ENCODE results near the gene NR1H4. TPM values are rescaled to one million over a fixed set of nuclear protein-coding genes. Genes with fewer than 3 reads are reported as not detected.

NR1H4 gene
- total and polyA plus RNA-seq, 2 of the 8 experiments (the other 6 are each of a cell fraction or from before 2014, with no cell fraction given): not detected

DNA sequence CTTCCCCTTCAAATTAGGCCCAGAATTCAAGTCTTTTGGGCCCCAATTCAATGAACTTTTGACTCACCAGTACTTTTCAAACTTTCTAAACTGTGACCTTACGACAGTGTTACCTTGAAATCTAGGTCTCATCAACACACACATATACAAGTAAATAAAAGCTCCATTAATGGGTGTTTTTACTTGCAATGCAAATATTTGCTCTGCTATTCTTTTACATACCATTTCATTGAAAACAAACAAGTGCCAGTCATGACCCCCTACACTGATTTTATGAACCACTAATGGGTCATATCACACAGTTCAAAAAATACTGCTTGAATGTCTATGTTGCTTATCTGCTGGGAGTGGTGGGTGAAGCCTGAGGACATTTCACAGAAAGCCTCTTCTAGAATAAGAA, 9.1 kb upstream of the NR1H4 start:
- H4K91ac ChIP-seq (replicated peaks; ENCODE audit: insufficient read length, low read length): no peak overlapping the region
- H3K4ac ChIP-seq (replicated peaks; ENCODE audit: insufficient read length, low read depth, low read length): no peak overlapping the region
- H3K27me3 ChIP-seq (replicated peaks in 1 of 4; ENCODE audit: control insufficient read depth in 3 of 4, extremely low read depth in 1 of 4, insufficient read depth in 3 of 4, low read length in 3 of 4): no peaks in the 10 kb centered on the region
- H2BK5ac ChIP-seq (ENCODE audit: low read depth, low read length): no peak overlapping the region
- WGBS, 2 experiments (ENCODE audit: extremely low coverage in 1 of 2, insufficient coverage in 1 of 2, insufficient read length in 1 of 2, insufficient replicate concordance in 2 of 2, low coverage in 1 of 2, low lambda C conversion rate in 2 of 2, missing lambda C conversion rate in 1 of 2): 85% methylated on average over 1 of the region's 1 CpG; no CpG with 5 or more reads in 1 of the 2 experiments
- no peak overlapping the region for H3K4me2 ChIP-seq (ENCODE audit: insufficient read depth in 1 of 2, low read depth in 2 of 2, low read length in 2 of 2)
- no peak overlapping the region for H3K9ac ChIP-seq (replicated peaks in 1 of 4; ENCODE audit: extremely low read depth in 1 of 4, low read depth in 3 of 4, low read length in 3 of 4)
- H2AFZ ChIP-seq (ENCODE audit: low read length): no peak overlapping the region
- H2BK20ac ChIP-seq (ENCODE audit: low read length): no peak overlapping the region
- no peak for FAIRE-seq
- no peak overlapping the region for H3K56ac ChIP-seq (replicated peaks; ENCODE audit: insufficient read length, low read depth, low read length)
- CTCF ChIA-PET (ENCODE audit: partially characterized antibody): interaction anchor here (1.5 to 2.7 kb wide), 2 partner anchors 10 to 60 kb away, joined by 6 to 8 read pairs; no protein-coding TSS in a partner anchor
- H3K18ac ChIP-seq (ENCODE audit: extremely low read depth, low read length): no peak overlapping the region
- no peaks in the 10 kb centered on the region for H3K79me1 ChIP-seq (ENCODE audit: low read depth, low read length)
- TF ChIP-seq EZH2 (IDR thresholded peaks at IDR 0.05; ENCODE audit: low read depth, low read length, severe bottlenecking) (no peak), POLR2AphosphoS5 (IDR thresholded peaks at IDR 0.05; ENCODE audit: low read depth, low read length) (no peak), EP300 (IDR thresholded peaks at IDR 0.05; ENCODE audit: borderline replicate concordance in 1 of 2, low read depth in 2 of 2, low read length in 2 of 2) (no peak), CBX5 (IDR thresholded peaks at IDR 0.05; ENCODE audit: low read depth, low read length) (no peak), CHD2 (IDR thresholded peaks at IDR 0.05; ENCODE audit: low read length) (no peak), SIN3A (conservative IDR thresholded peaks at IDR 0.05 in 1 of 2, IDR thresholded peaks at IDR 0.05 in 1 of 2; ENCODE audit: low read depth in 1 of 2, low read length in 2 of 2) (no peak), TEAD4 (IDR thresholded peaks at IDR 0.05; ENCODE audit: low read depth, low read length) (no peak), MAFK (IDR thresholded peaks at IDR 0.05; ENCODE audit: low read depth, low read length) (no peak), SIRT6 (IDR thresholded peaks at IDR 0.05; ENCODE audit: low read length) (no peak), ASH2L (IDR thresholded peaks at IDR 0.05; ENCODE audit: low read length) (no peak), BRCA1 (IDR thresholded peaks at IDR 0.05; ENCODE audit: low read depth, low read length) (no peak), HDAC6 (IDR thresholded peaks at IDR 0.05; ENCODE audit: low read depth, low read length) (no peak)
- TF ChIP-seq, protein P1, sequence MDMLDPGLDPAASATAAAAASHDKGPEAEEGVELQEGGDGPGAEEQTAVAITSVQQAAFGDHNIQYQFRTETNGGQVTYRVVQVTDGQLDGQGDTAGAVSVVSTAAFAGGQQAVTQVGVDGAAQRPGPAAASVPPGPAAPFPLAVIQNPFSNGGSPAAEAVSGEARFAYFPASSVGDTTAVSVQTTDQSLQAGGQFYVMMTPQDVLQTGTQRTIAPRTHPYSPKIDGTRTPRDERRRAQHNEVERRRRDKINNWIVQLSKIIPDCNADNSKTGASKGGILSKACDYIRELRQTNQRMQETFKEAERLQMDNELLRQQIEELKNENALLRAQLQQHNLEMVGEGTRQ (IDR thresholded peaks at IDR 0.05; ENCODE audit: low read length): no peak
- no peak overlapping the region for H3K14ac ChIP-seq (ENCODE audit: insufficient read length)
- H4K5ac ChIP-seq (ENCODE audit: insufficient read length, low read depth, low read length): no peak overlapping the region
- H3K23ac ChIP-seq (ENCODE audit: insufficient read length): no peak overlapping the region
- H4K20me1 ChIP-seq (replicated peaks in 1 of 2; ENCODE audit: control insufficient read depth in 1 of 2, insufficient read depth in 2 of 2, low read length in 2 of 2): no peaks in the 10 kb centered on the region
- no peak overlapping the region for H2BK120ac ChIP-seq (replicated peaks; ENCODE audit: low read depth, low read length)
- no peak overlapping the region for H2BK15ac ChIP-seq (ENCODE audit: low read length)
- H2BK12ac ChIP-seq (ENCODE audit: low read depth, low read length): no peak overlapping the region
- H3K9me3 ChIP-seq (ENCODE audit: insufficient read depth in 2 of 2, low read depth in 1 of 2, low read length in 1 of 2): no peaks in the 10 kb centered on the region
- H3K4me3 ChIP-seq (ENCODE audit: extremely low read depth in 1 of 4, insufficient read depth in 2 of 4, low read depth in 3 of 4, low read length in 4 of 4): no peak overlapping the region
- H3K4me1 ChIP-seq (replicated peaks in 1 of 4; ENCODE audit: control insufficient read depth in 3 of 4, insufficient read depth in 4 of 4, low read length in 3 of 4): peaks cover 0 to 3% (median 1%) of the 10 kb centered on the region in 4 experiments; a peak in 1 of 7 replicates
- no peak overlapping the region for H3K27ac ChIP-seq (ENCODE audit: low read depth, low read length)
- no peaks in the 10 kb centered on the region for H3K79me2 ChIP-seq (ENCODE audit: control insufficient read depth in 1 of 2, insufficient read depth in 2 of 2, low read length in 2 of 2)
- no peak overlapping the region for H4K8ac ChIP-seq (ENCODE audit: extremely low read depth, insufficient read depth, low read length)
- H3K36me3 ChIP-seq (ENCODE audit: control insufficient read depth in 2 of 4, insufficient read depth in 4 of 4, low read length in 3 of 4): no peaks in the 10 kb centered on the region
- no peaks in the 10 kb centered on the region for H3K23me2 ChIP-seq (ENCODE audit: low read depth, low read length)
- DNase-seq (ENCODE audit: low read depth in 1 of 2, low spot score in 2 of 2): no peak
- no peak overlapping the region for H2AK5ac ChIP-seq (ENCODE audit: low read depth, low read length)
- POLR2A ChIA-PET (ENCODE audit: partially characterized antibody): no interaction called here

Data from H1 (cell line).